CMK (cell line): ENCODE results near the gene BTG2.
"Not testable (repeated sequence)": the region's sequence is repeated elsewhere in the genome, so short reads cannot be mapped to it uniquely, and the experiment has no call there.

ENCODE experiments used
- DNase-seq: peaks from one replicate; pipeline ENCODE4 v3.0.0-alpha.2; 2010; ENCODE audit warnings: low read depth

Gene BTG2

DNA sequence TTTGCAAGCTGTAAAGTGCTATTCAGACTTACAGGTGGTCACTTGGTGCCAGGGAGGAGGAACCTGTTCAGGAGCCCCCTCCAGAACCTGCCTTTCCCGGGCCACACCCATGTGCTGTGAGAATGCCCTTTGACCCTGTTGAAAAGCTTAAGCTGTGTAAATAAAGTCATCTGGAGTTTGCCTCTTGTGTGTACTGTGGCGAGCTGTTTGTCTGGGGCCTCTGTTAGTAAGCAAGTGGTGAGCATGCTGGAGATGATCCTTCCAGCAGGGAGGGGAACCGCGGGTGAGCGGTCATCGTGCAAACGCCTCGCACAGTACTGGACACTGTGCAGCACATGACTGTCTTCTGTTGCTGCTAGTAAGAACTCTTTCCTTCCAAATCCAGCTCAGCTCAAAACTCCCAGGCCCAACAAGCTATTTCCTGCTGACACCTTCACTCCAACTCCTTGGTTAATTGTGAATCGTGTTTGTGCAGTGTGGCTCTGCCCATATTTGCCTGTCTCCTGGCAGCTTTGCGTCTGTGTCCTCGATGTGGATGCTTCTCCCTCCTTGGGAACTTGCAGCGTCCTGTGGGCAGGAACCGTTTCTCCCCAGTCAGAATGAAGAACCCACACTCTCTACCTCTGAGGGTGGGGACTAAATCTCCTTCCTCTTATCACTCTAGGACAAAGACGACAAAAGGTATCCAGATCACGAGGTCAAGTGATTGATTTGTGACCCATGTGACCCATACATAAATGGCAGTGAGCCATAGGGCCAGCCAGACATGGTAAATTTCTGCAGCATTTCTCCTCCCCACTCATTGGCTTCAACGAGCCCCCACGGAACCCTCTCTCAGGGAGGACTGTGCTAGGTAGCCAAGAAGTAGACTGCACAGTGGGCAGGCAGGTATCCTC lies 13.9 kb upstream of the BTG2 start:
- no peak for DNase-seq

GRCh38 chr1:203295796-203296195 lies 9.5 kb upstream of the BTG2 start:
- no peak for DNase-seq

DNA sequence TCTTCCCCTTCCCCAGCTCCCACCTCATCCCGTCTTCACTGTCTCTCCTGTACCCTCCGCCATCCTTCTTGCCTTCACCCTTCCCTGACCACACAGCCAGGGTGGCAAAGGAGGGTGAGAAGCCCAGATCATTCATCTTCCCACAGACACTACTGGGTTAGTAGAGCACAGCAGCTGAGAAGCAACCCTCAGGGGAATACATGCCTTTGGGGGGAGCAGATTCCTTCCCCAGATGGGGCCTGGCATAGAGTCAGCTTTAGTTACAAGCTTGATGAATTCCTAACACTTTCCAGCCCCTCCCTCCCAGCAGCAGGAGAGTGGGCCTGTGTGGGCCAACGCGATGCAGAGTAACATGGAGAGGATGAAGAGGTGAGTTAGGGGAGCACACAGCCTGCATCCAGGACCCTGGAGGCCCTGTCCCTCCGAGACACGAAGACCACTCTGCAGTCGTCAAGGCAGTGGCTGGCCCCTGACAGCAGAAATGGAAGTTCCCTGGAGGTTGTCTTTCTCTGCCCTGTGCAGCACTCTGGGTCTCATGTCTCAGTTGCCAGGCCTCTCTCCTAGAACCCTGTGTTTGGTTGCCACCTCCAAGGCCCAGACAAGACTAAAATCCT lies 8.8 kb upstream of the BTG2 start:
- no peak for DNase-seq

DNA sequence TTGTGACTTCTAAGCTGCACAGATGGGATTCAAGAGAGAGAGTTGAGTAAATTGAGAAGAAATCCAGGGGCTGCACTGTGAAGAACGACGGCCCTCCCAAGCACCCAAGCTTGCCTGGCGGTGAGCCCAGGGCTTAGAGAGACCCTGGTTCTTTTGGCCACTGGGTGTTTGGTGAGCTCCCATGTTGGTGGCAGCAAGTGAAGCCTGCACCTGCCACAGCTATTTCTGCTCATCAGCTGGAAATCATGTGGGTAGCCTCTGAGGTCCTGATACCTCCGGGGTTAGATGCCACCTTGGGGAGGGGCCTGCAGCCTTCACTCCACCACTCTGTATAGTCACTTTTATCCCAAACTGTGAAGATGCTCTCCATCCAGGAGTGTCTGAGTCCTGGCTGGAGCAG lies 6.2 kb upstream of the BTG2 start:
- no peak for DNase-seq

- DNase-seq, result not testable (repeated sequence)
Measured at GRCh38 chr1:203299719-203300429, 5.4 kb upstream of the BTG2 start.

DNA sequence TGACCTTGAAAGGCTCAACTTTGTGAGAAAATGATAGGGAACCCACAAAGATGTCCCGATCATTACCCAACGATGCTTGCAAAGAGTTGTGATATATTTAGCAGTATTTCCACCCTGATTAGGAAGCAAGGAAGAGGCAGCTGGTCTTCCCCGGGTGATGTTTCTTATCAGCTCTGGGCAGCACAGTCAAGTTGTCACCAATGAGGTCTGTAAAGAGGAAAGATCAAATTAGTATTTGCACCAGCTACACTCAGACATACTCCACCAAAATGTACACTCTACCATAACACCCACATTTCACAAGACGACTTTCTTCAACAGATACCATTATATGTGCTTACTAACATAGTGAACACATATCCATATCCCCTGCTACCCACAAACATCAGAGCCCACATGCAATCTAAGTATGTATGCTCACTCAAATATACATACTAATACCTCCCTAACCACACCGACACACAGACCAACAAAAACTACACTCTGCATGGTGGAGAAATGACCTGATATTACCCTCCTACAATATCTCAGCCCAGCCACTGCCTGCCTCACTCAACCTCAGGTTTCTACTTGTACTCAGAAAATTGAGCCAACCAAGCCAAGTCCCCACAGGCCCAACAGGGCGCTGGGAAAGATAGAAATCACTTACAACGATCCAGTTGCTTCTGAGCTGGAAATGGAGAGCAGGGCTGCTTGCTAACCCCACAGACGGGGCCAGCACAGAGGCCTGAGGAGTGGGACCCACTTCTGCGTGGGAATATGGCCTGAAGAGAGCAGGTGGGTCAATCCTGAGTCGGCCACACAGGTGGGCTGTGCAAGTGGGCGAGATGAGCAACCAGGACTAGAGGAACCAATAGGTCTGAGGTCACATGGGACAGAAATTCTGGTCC lies 4.6 kb upstream of the BTG2 start:
- peak; percentile 96 for DNase-seq

GRCh38 chr1:203301331-203301668 lies 4.0 kb upstream of the BTG2 start:
- no peak for DNase-seq

- no peak for DNase-seq
Measured at GRCh38 chr1:203302456-203302855, 2.9 kb upstream of the BTG2 start.

DNA sequence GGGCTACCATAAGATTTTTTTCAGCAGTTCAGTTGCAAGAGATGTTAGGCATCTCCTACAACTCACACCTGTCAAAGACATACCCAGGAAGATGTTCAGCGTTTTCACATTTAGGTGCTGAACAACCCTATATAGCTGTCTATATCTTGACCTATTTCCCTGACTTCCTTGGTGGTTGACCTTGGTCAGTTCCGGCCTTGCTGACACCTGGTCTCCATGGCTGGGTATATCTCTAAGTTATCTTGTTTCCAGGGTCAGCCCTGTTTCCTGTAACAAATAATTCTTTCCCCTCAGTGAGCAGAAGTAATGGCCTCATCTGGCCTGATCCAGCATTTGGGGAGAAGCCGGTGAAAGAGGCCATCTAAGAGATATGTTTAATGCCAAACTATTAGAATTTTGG lies 2.4 kb upstream of the BTG2 start:
- DNase-seq, result no peak

DNA sequence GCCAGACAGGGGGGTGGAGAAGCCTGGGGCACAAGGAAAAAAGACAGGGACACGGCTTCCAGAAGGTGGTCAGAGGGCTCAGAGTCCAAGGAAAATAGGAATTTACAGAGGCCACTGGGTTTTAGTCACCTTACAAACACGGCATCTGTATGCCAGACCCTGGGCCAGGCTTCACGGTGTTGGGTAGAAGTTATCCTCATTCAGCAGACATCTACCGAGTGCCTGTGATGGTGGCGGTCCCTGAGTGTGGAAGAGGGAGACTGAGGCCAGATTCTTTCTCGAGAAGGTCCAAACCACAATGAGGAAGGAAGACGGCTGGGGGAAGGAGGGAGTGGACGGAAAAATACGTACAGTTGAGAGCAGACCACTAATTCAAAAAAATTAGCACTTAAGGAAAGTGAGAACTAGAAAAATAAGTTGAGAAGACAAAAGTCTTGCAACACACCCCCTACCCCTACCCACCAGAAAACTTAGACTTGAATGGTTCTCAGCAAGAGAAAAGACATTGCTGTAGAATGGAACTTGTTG lies 864 bp upstream of the BTG2 start:
- DNase-seq, result no peak

GRCh38 chr1:203305809-203306088 lies 430 bp downstream of the BTG2 start:
- no peak for DNase-seq

DNA sequence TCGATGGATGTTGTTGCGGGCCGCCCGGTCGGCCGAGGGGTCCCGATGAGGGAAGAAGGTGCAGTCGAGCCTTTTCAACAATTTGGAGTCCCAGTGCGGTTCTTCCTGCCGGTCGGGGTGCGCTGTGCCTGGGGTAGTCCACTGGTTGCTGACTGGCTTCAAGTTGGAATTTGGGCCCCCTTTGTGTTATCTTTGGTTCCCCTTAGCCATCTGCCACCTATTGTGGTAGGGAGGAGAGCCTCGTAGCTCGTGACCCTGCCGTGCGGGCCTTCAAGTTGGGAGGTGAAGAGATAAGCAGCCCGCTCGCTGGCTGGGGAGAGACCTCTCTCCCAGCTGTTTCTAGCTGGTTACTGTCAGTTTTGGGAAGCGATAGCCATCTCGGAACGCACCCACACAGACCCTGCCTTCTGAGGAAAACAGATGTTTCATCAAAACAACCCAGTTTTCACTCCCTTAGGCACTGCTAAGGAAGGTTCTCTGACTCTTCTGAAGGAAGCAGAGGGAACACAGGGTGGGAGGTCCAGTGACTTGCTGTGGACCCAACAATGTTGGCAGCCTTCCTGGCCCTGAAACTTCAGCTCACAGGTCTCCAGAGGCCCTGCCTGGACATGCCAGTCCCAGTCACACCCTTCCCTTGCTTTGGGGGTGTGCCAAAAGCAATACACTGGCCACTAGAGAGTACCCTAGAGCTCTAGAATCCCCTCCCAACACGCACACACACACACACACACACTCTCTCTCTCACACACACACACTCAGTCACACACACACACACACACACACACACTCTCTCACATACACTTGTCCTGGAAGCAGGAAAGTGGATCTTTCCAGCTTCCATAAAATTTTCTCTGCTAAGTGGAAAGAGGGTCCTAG lies 1.0 kb downstream of the BTG2 start:
- peak; percentile 97 for DNase-seq

DNA sequence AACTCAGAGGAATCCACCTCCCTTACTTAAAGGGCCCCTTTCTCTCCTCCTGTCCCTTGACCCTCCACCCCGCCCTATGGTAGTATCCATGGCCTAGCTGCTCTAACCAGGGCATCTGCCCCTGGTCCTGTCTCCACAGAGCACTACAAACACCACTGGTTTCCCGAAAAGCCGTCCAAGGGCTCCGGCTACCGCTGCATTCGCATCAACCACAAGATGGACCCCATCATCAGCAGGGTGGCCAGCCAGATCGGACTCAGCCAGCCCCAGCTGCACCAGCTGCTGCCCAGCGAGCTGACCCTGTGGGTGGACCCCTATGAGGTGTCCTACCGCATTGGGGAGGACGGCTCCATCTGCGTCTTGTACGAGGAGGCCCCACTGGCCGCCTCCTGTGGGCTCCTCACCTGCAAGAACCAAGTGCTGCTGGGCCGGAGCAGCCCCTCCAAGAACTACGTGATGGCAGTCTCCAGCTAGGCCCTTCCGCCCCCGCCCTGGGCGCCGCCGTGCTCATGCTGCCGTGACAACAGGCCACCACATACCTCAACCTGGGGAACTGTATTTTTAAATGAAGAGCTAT lies 1.7 kb downstream of the BTG2 start:
- DNase-seq, result no peak

DNA sequence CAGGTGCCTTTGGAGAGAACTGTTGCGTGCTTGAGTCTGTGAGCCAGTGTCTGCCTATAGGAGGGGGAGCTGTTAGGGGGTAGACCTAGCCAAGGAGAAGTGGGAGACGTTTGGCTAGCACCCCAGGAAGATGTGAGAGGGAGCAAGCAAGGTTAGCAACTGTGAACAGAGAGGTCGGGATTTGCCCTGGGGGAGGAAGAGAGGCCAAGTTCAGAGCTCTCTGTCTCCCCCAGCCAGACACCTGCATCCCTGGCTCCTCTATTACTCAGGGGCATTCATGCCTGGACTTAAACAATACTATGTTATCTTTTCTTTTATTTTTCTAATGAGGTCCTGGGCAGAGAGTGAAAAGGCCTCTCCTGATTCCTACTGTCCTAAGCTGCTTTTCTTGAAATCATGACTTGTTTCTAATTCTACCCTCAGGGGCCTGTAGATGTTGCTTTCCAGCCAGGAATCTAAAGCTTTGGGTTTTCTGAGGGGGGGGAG lies 2.4 kb downstream of the BTG2 start:
- DNase-seq, result no peak

GRCh38 chr1:203308328-203308922 lies 3.1 kb downstream of the BTG2 start:
- DNase-seq, result no peak

DNA sequence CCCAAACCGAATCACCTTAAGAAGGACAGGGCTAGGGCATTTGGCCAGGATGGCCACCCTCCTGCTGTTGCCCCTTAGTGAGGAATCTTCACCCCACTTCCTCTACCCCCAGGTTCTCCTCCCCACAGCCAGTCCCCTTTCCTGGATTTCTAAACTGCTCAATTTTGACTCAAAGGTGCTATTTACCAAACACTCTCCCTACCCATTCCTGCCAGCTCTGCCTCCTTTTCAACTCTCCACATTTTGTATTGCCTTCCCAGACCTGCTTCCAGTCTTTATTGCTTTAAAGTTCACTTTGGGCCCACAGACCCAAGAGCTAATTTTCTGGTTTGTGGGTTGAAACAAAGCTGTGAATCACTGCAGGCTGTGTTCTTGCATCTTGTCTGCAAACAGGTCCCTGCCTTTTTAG lies 3.6 kb downstream of the BTG2 start:
- DNase-seq, result no peak

- peak; percentile 75 for DNase-seq
Measured at GRCh38 chr1:203311368-203312301, 6.3 kb downstream of the BTG2 start.

DNA sequence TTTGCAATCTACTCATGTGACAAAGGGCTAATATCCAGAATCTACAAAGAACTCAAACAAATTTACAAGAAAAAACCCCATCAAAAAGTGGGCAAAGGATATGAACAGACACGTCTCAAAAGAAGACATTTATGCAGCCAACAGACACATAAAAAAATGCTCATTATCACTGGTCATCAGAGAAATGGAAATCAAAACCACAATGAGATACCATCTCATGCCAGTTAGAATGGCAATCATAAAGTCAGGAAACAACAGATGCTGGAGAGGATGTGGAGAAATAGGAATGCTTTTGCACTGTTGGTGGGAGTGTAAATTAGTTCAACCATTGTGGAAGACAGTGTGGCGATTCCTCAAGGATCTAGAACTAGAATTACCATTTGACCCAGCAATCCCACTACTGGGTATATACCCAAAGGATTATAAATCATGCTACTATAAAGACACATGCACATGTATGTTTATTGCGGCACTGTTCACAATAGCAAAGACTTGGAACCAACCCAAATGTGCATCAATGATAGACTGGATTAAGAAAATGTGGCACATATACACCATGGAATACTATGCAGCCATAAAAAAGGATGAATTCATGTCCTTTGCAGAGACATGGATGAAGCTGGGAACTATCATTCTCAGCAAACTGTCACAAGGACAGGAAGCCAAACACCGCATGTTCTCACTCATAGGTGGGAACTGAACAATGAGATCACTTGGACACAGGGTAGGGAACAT lies 8.9 kb downstream of the BTG2 start:
- DNase-seq, result not testable (repeated sequence)
